Subcutaneous adipose tissue (tissue), 4 donors: ENCODE measurements around the gene ABCC5. TPM values are rescaled to one million over a fixed set of nuclear protein-coding genes. Genes with fewer than 3 reads are reported as not detected.

Source experiments
- total RNA-seq, 4 donors: library from RNA; depleted of rRNA; stranded (reverse); fragments of >200 nt; gene quantifications; one replicate each; pipeline ENCODE4 v1.1.0, GENCODE V29; 2016
- TF ChIP-seq, protein P1 (sequence below): fragments of 450-650 bp; IDR thresholded peaks from one replicate; pipeline ENCODE4 v1.5.1; 2016; ENCODE audit warnings: low read depth, mild to moderate bottlenecking, control low read depth, antibody characterized with exemption, moderate library complexity

ABCC5 gene
- total RNA-seq, 4 donors from 2014 or later = 17.9 to 61.9 (median 28.1) TPM

DNA sequence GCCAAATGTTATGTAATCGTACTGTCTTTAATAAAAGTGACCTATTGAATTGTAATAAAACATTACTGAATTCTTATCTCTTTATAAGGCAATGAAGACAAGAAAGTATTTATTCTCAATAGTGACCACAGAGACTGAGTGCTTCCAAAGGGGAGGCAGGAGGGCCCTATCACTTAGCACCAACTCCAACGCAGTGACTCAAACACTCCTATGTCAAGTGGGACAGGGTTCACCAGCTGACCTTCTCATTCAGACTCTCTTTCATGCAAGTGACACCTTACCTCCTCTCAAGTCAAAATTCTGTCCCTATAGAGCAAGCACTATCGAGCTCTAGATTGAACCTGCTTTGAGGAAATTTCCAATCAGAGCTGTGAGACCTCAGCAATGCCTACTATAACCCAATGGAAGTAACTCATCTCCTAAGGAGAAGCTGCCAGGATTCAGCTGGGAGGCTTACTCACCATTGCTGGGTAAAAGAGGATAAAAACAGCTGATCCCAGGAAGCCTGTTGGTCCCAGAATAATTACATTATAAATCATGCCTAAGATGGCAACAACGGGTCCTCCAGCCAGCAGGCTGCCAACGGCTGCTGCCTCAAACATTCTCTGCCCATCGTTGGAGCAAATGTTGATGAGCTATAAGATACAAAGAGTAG lies 35.6 kb downstream of the ABCC5 start:
- TF ChIP-seq, protein P1, sequence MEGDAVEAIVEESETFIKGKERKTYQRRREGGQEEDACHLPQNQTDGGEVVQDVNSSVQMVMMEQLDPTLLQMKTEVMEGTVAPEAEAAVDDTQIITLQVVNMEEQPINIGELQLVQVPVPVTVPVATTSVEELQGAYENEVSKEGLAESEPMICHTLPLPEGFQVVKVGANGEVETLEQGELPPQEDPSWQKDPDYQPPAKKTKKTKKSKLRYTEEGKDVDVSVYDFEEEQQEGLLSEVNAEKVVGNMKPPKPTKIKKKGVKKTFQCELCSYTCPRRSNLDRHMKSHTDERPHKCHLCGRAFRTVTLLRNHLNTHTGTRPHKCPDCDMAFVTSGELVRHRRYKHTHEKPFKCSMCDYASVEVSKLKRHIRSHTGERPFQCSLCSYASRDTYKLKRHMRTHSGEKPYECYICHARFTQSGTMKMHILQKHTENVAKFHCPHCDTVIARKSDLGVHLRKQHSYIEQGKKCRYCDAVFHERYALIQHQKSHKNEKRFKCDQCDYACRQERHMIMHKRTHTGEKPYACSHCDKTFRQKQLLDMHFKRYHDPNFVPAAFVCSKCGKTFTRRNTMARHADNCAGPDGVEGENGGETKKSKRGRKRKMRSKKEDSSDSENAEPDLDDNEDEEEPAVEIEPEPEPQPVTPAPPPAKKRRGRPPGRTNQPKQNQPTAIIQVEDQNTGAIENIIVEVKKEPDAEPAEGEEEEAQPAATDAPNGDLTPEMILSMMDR = no peak

DNA sequence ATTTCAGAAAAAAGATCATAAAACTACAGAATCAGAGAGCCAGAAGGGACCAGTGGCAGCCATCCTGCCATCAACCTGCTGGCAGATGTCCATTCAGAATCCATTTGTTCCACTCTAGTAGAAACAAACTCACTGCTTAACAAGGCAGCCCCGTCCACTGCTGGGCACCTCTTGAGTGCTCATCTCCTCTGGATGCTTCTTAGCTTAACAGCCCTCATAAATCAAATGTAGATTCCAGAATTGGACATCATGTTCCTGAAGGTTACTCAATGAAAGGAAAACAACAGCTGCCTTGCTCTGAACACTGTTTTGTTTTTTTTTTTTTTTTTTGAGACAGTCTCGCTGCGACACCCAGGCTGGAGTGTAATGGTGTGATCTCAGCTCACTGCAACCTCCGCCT lies 37.3 kb downstream of the ABCC5 start:
- TF ChIP-seq, protein P1 = no peak

DNA sequence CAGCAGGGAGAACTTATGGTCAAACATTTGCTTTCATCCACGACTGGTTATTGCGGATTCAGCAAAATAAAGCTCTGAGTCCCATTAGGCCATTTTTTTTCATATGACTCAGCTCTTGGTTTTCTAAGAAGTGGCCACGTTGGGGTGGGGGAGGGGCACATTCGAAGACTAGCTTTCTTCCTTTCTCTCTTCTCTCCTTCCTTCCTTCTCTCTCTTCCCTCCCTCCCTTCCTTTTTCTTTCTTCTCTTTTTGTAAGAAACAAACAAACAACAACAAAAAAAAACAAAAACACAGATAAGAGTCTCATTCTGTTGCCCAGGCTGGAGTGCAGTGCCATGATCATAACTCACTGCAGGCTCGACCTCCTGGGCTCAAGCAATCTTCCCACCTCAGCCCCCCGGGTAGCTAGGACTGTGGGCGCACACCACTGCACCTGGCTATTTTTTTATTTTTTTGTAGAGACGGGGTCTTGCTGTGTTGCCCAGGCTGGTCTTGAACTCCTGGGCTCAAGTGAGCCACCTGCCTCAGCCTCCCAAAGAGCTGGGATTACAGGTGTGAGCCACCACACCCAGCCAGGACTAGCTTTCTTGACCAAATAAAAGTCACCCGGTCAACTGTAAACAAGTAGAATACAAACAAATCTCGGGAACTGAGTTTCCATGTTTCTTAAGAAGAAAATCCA lies 41.6 kb downstream of the ABCC5 start:
- TF ChIP-seq, protein P1 = no peak

DNA sequence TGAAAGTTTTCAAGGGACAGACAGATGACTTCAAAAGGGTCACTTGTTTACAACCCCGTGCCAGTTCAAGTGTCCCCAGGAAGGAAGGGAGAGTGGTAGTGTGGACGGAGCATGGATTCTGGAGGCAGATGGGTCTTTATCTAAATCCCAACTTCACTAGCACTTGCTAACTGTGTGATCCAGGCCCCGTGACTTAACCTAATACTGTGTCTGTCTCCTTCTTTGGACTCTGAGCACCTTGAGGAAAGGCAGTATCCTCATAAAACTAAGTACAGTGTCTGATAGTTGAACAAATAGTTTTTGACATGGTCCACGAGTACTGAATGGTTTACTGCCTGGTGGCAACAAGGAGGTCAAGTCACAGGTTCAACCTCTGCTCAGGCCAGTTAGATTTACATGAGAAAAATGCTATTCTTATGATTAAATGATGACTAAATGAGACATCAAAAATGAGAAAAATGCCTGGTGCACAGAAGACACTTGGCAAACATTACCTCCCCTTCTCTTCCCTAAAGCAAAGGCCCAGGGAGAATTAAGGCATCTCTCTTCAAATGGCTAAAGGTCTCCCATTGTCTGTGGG lies 48.9 kb downstream of the ABCC5 start:
- TF ChIP-seq, protein P1 = no peak

DNA sequence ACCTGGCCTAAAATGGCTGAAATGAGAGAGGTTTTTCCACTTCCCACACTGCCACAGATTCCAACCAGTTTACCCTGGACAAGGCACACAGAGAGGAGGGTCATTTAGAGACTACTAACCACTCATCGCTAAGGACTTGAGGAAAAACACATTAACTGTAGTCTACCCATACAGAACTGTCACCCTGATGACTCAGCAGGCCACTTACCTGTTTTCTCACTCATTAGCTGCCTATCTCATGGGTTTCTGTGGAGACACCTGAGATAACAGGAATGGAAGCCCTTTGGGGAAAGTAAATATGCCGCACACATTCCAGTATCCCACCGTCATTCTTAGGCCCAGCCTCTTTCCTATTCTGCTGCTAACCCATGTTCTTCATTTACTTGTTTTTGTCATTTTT lies 50.0 kb downstream of the ABCC5 start:
- TF ChIP-seq, protein P1 = no peak

DNA sequence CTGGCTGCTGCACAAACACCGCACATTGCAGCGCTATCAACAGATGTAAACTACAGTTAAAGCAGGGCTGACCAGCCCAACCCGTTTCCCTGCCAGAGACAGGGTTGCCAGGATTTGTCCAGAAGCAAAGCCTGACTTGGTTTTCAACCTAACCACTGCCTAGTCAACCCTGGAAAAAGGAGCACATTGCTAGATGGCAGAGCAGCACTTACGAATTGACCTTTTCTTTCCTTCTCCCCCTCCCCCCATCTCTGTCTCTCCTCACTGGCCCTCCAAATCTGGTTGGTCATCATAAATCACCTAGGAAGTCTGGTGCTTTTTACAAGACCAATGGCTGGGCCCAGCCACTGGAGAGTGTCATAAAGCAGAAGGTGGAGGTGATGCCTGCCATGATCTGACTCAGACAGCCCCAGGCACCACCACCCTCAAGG lies 51.3 kb downstream of the ABCC5 start:
- TF ChIP-seq, protein P1 = no peak

DNA sequence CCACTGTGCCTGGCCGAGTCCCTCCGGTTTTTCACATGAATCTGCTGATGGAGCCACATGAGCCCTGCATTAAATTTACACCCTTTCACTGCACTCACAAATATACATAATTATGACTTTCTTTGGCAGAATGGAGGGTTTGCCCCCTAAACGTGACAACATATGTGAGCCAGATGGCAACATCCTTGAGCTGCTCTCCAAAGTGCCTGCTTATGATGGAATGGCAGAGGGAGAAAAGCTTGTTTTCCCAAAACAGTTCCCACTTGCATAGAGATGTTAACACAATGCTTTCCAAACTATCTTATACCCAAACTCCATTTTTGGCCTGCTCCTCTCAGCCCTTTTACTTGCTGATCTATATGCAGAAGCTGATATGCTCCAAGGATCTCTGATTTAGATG lies 54.9 kb downstream of the ABCC5 start:
- TF ChIP-seq, protein P1 = no peak
